Dermis lymphatic vessel endothelial cell (primary cell): ENCODE measurements around the gene LRRC47. TPM values are rescaled to one million over a fixed set of nuclear protein-coding genes. Genes with fewer than 3 reads are reported as not detected.

ENCODE experiments used
- total RNA-seq: library from RNA; depleted of rRNA; stranded (reverse); fragments of >200 nt; gene quantifications from 2 replicates; pipeline ENCODE4 v1.2.1, GENCODE V29; 2014

The LRRC47 gene
- total RNA-seq, result 22.8 and 28.8 TPM in 2 replicates

GRCh38 chr1:3796215-3797061 is at the start of gene LRRC47:
TSS of gene LRRC47 (minus strand) at chr1:3796498. CDS start at chr1:3796476, 22 bp downstream.

GRCh38 chr1:3772715-3773571 is 23.4 kb downstream of the LRRC47 start, which contains the start of gene SMIM1:
TSS of gene SMIM1 (plus strand) at chr1:3772749. CDS start at chr1:3775374, 2,625 bp downstream.

GRCh38 chr1:3752400-3752945 is 43.8 kb downstream of the LRRC47 start, which contains the start of gene CCDC27:
TSS of gene CCDC27 (plus strand) at chr1:3752450. CDS start at chr1:3752482, 32 bp downstream.

Other genes with a start within 250 kb of the LRRC47 start
- 84.1 and 129 TPM in 2 replicates for gene MEGF6, start 185.0 kb downstream of the LRRC47 start, total RNA-seq
- gene TPRG1L, start 171.5 kb downstream of the LRRC47 start, total RNA-seq, result 32.2 and 37.9 TPM in 2 replicates
- gene WRAP73, start 146.4 kb downstream of the LRRC47 start, total RNA-seq, result 13.1 and 16.3 TPM in 2 replicates
- gene TP73, start 144.0 kb downstream of the LRRC47 start, total RNA-seq, result not detected in 2 replicates
- gene CCDC27, start 44.0 kb downstream of the LRRC47 start, total RNA-seq, result not detected in 2 replicates
- gene SMIM1, start 23.7 kb downstream of the LRRC47 start, total RNA-seq, result 0.17 and 0.43 TPM in 2 replicates
- gene CEP104, start 60.7 kb upstream of the LRRC47 start, total RNA-seq, result 12.7 and 13.6 TPM in 2 replicates
- 8.6 and 9.3 TPM in 2 replicates for gene DFFB, start 61.0 kb upstream of the LRRC47 start, total RNA-seq
- gene C1orf174, start 103.8 kb upstream of the LRRC47 start, total RNA-seq, result 19.2 and 21.7 TPM in 2 replicates